K562 (cell line): ENCODE data around the gene TBC1D17. TPM values are rescaled to one million over a fixed set of nuclear protein-coding genes. Genes with fewer than 3 reads are reported as not detected.

Experiments
- BACH1 ChIP-seq: fragments of 200-800 bp; sonication (Bioruptor generic); IDR thresholded peaks from 2 replicates; pipeline ENCODE4 v1.6.1; 2016; ENCODE audit warnings: missing genetic modification characterization, missing compliant biosample characterization
- C11orf30 ChIP-seq: fragments of 450-650 bp; IDR thresholded peaks from 2 replicates; pipeline ENCODE4 v1.6.1; 2016; ENCODE audit warnings: low read depth, mild to moderate bottlenecking
- CREBBP ChIP-seq: IDR thresholded peaks from one replicate; pipeline ENCODE4 v1.6.1; 2012; ENCODE audit warnings: low read depth, mild to moderate bottlenecking, control low read depth, inconsistent platforms, low read length
- HCFC1 ChIP-seq: IDR thresholded peaks from 2 replicates; pipeline ENCODE4 v1.6.1; 2012; ENCODE audit warnings: low read depth, low read length, improper control_type of control experiment
- HDAC6 ChIP-seq: IDR thresholded peaks from 2 replicates; pipeline ENCODE4 v1.6.1; 2012; ENCODE audit warnings: low read depth, mild to moderate bottlenecking, control low read depth, inconsistent platforms, low read length, moderate library complexity
- MAFG ChIP-seq: fragments of 450-650 bp; conservative IDR thresholded peaks from 2 replicates; pipeline ENCODE4 v1.6.1; 2016; ENCODE audit warnings: missing genetic modification characterization, missing compliant biosample characterization
- POU5F1 ChIP-seq: fragments of 150-350 bp; IDR thresholded peaks from 2 replicates; pipeline ENCODE4 v1.6.1; 2014; ENCODE audit warnings: borderline replicate concordance, low read length, low read depth, mild to moderate bottlenecking; ENCODE audit not compliant: partially characterized antibody
- PRPF4 ChIP-seq: fragments of 200-400 bp; formaldehyde crosslinking; IDR thresholded peaks from one replicate; pipeline ENCODE4 v1.6.1; 2017; ENCODE audit warnings: low read length, low read depth, mild to moderate bottlenecking; ENCODE audit not compliant: insufficient read depth, poor library complexity, severe bottlenecking
- RHOXF2B ChIP-seq: fragments of 250-450 bp; sonication (Bioruptor Pico); conservative IDR thresholded peaks from 2 replicates; pipeline ENCODE4 v1.5.1; 2021
- SMARCA4 ChIP-seq: fragments of 450-650 bp; IDR thresholded peaks from 2 replicates; pipeline ENCODE4 v1.6.1; 2016
- ZEB2 ChIP-seq: fragments of 450-650 bp; IDR thresholded peaks from 2 replicates; pipeline ENCODE4 v1.6.1; 2016
- ZNF134 ChIP-seq: fragments of 250-450 bp; sonication (Bioruptor Pico); conservative IDR thresholded peaks from 2 replicates; pipeline ENCODE4 v1.4.0; 2020
- ZNF583 ChIP-seq: fragments of 250-450 bp; sonication (Bioruptor Pico); IDR thresholded peaks from 2 replicates; pipeline ENCODE4 v1.4.0; 2020
- polyA plus RNA-seq, 8 experiments: library from polyadenylated mRNA; depleted of rRNA in 4 of 8; stranded (reverse) in 5 of 8; unstranded in 3 of 8; fragments of >200 nt; fragmentation: Nextera tagmentation in 2 of 8; fragmentation: Illumina TruSeq in 1 of 8; extraction: Ambion mirVana in 2 of 8; extraction: Trizol in 1 of 8; gene quantifications; 2 replicates each; pipeline versions ENCODE4 v1.2.1 to v1.2.3, GENCODE V29; 2011 to 2014; ENCODE audit warnings: inconsistent platforms in 1 of 8, missing spikeins in 1 of 8
- total RNA-seq, 7 experiments: library from RNA; depleted of rRNA in 6 of 7; stranded (reverse); fragments of >200 nt in 6 of 7; fragmentation: Illumina TruSeq in 2 of 7; extraction: Trizol in 2 of 7; gene quantifications; 2 replicates each; pipeline versions ENCODE4 v1.2.1 to v1.2.3, GENCODE V29; 2011 to 2021; ENCODE audit warnings: low replicate concordance in 1 of 7
- TF ChIP-seq, protein P1 (sequence below): sonication (generic); formaldehyde crosslinking; IDR thresholded peaks from 2 replicates; pipeline ENCODE4 v1.8.0; 2022; ENCODE audit warnings: missing genetic modification reagents, mild to moderate bottlenecking, moderate library complexity, borderline replicate concordance
- TF ChIP-seq, protein P2 (sequence below): fragments of 250-450 bp; sonication (Bioruptor Pico); IDR thresholded peaks from 2 replicates; pipeline ENCODE4 v1.4.0; 2020; ENCODE audit warnings: mild to moderate bottlenecking
- TF ChIP-seq, protein P3 (sequence below): fragments of 450-650 bp; formaldehyde crosslinking; IDR thresholded peaks from 2 replicates; pipeline ENCODE4 v1.4.0; 2022; ENCODE audit warnings: mild to moderate bottlenecking, moderate library complexity
- TF ChIP-seq, protein P4 (sequence below): sonication (generic); formaldehyde crosslinking; IDR thresholded peaks from 2 replicates; pipeline ENCODE4 v1.9.0; 2022; ENCODE audit warnings: mild to moderate bottlenecking, missing genetic modification reagents
- TF ChIP-seq, protein P5 (sequence below): fragments of 250-450 bp; sonication (Bioruptor Pico); IDR thresholded peaks from 2 replicates; pipeline ENCODE4 v1.8.0; 2022; ENCODE audit warnings: inconsistent platforms

Gene TBC1D17
- total and polyA plus RNA-seq, 9 of the 15 experiments (the other 6 are each of a cell fraction or from before 2014, with no cell fraction given): 0.42 to 16.0 (median 3.8) TPM

DNA sequence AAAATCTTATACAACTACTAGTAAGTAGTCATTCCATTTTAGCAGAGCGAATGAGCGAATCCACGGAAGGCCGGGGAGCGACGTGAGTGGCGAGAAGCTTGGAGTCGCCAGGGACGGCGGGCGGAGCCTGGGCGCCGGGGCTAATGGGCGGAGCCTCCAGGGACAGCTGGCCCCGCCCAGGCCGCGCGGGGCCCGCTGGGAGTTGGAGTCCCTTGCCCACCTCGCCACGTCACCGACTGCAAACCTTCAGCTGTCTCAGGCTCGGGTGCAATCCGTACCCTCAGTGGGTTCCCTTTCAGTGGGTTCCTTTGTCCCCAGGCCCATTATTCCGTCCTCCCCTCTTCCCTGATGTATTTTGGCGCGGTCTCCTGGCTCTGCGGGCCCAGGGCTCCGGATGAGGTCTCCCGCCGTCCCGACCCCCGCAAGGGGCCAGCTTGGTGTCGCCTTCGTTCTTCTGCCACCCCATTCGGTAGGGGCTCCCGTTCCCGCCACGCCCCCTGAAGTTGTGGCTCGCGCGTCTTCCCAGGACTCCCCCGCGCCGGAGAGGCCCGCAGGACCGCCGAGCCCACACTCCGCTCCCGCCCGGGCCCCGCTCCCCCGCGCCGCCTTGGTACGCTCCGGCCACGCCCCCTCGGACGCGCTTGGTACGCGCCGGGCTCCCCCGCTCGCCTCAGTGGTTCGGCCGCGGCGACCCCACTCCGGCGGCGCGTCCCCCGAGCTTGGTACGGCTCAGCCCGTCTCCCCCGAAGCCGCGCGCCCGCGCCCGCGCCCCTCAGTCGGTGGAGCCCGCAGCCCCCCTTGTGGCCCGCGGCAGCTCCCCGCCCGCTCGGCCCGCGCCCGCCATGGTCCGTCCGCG is 26.8 kb upstream of the TBC1D17 start, which contains the start of gene PTOV1 (continued):
- TF ChIP-seq PRPF4: no peak
- TF ChIP-seq ZNF134 (CRISPR knock-in tag): no peak
- TF ChIP-seq, protein P1, sequence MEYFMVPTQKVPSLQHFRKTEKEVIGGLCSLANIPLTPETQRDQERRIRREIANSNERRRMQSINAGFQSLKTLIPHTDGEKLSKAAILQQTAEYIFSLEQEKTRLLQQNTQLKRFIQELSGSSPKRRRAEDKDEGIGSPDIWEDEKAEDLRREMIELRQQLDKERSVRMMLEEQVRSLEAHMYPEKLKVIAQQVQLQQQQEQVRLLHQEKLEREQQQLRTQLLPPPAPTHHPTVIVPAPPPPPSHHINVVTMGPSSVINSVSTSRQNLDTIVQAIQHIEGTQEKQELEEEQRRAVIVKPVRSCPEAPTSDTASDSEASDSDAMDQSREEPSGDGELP (CRISPR knock-in tag): peak; percentile 97
- TF ChIP-seq CREBBP: no peak
- no peak for TF ChIP-seq ZNF583 (CRISPR knock-in tag)
- TF ChIP-seq, protein P2, sequence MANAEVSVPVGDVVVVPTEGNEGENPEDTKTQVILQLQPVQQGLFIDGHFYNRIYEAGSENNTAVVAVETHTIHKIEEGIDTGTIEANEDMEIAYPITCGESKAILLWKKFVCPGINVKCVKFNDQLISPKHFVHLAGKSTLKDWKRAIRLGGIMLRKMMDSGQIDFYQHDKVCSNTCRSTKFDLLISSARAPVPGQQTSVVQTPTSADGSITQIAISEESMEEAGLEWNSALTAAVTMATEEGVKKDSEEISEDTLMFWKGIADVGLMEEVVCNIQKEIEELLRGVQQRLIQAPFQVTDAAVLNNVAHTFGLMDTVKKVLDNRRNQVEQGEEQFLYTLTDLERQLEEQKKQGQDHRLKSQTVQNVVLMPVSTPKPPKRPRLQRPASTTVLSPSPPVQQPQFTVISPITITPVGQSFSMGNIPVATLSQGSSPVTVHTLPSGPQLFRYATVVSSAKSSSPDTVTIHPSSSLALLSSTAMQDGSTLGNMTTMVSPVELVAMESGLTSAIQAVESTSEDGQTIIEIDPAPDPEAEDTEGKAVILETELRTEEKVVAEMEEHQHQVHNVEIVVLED (CRISPR knock-in tag): no peak
- no peak; the same call in 1 of the 2 replicates for TF ChIP-seq BACH1 (tag)
- TF ChIP-seq, protein P3, sequence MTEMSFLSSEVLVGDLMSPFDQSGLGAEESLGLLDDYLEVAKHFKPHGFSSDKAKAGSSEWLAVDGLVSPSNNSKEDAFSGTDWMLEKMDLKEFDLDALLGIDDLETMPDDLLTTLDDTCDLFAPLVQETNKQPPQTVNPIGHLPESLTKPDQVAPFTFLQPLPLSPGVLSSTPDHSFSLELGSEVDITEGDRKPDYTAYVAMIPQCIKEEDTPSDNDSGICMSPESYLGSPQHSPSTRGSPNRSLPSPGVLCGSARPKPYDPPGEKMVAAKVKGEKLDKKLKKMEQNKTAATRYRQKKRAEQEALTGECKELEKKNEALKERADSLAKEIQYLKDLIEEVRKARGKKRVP (CRISPR knock-in tag): no peak
- no peak for TF ChIP-seq MAFG (tag)
- TF ChIP-seq C11orf30: peak; percentile 38; the same call in 1 of the 2 replicates
- 0 out of 2 replicates have a peak, but pooled peaks have one; percentile 24 for TF ChIP-seq ZEB2
- peak; percentile 92 for TF ChIP-seq HCFC1
- TF ChIP-seq POU5F1: no peak
- 0 out of 2 replicates have a peak, but pooled peaks have one; percentile 24 for TF ChIP-seq SMARCA4
- TF ChIP-seq, protein P4, sequence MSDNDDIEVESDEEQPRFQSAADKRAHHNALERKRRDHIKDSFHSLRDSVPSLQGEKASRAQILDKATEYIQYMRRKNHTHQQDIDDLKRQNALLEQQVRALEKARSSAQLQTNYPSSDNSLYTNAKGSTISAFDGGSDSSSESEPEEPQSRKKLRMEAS: peak; percentile 63
- TF ChIP-seq RHOXF2B (CRISPR knock-in tag): no peak
- TF ChIP-seq HDAC6: no peak
- TF ChIP-seq, protein P5, sequence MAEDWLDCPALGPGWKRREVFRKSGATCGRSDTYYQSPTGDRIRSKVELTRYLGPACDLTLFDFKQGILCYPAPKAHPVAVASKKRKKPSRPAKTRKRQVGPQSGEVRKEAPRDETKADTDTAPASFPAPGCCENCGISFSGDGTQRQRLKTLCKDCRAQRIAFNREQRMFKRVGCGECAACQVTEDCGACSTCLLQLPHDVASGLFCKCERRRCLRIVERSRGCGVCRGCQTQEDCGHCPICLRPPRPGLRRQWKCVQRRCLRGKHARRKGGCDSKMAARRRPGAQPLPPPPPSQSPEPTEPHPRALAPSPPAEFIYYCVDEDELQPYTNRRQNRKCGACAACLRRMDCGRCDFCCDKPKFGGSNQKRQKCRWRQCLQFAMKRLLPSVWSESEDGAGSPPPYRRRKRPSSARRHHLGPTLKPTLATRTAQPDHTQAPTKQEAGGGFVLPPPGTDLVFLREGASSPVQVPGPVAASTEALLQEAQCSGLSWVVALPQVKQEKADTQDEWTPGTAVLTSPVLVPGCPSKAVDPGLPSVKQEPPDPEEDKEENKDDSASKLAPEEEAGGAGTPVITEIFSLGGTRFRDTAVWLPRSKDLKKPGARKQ (CRISPR knock-in tag): no peak
